Heart left ventricle (tissue), 13 donors: ENCODE data around the gene UGGT1.

ENCODE experiments used
- POLR2A ChIP-seq, 2 donors: fragments of 450-650 bp; IDR thresholded peaks; one replicate each; pipeline ENCODE4 v1.6.1; 2017; ENCODE audit warnings: antibody characterized with exemption in 2 of 2, mild to moderate bottlenecking in 2 of 2, moderate library complexity in 2 of 2
- TF ChIP-seq, protein P1 (sequence below), 12 donors: fragments of 200-600 bp; sonication (generic) in 4 of 12; IDR thresholded peaks; one replicate each; pipeline versions ENCODE4 v1.5.0 to v1.8.0; 2018 to 2022; ENCODE audit warnings: antibody characterized with exemption in 12 of 12, mild to moderate bottlenecking in 5 of 12
- donor health status: ischemic (EF 13 %, LVEDD 7.1; RV severe dilation, severe dysfunction).
- donor health status: DM: no; HTN: yes; CAD: no.
- donor health status: DM: no; HTN: no; CAD: no.
- donor health status: ischemic (EF 25% LVEDD 6.9; RV normal size, moderate dysfunction).
- donor health status: ischemic (EF 25% LVEDD 5.7; RV mildly dilated, moderate dysfunction).
- donor health status: ischemic (EF 35%, LVEDD 5.7; RV mildly dilated, moderate dysfunction).
- donor health status: nonischemic (EF 11% LVEDD 7.7; RV severe dilation, severe dysfunction).
- donor health status: DM: yes; HTN: yes; CAD: no.
- donor health status: PGD.
- donor health status: ischemic (EF 29% LVEDD 5.4; RV normal size, mild dysfunction).
- donor health status: nonischemic (EF 23%, LVEDD 6.1; RV moderate dilation, normal function).

DNA sequence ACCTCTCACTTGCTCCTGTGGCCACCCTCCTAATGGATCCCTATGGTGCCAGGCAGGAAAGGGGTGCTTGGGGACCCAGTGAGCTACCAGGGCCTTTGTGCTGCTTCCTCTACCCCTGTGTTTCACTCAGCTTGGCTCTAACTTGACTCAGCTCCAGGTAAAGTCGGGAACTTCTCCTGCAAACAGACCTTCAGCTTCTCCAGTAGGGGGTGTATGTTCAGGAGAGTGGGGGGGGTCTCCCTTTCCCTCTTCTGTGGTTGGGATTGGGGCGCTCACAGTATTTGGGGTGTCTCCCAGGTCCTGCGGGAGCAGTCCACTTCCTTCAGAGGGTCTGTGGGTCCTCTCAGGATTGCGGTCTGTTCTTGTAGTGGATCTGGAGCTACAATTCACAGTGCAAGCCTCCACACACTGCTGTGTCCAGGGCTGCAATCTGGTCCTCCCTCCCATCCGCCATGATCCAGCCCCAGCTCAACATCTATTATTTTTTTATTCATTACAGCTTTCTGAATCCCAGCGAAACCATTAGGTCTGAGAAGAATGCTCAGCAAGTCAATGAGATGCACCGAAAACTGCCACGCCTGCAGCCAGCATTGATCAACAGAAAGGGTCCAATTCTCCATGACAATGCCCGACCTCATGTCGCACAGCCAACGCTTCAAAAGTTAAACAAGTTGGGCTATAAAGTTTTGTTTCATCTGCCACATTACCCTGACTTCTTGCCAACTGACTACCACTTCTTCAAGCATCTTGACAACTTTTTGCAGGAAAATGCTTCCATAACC, 36.7 kb upstream of the UGGT1 start:
- TF ChIP-seq, protein P1, sequence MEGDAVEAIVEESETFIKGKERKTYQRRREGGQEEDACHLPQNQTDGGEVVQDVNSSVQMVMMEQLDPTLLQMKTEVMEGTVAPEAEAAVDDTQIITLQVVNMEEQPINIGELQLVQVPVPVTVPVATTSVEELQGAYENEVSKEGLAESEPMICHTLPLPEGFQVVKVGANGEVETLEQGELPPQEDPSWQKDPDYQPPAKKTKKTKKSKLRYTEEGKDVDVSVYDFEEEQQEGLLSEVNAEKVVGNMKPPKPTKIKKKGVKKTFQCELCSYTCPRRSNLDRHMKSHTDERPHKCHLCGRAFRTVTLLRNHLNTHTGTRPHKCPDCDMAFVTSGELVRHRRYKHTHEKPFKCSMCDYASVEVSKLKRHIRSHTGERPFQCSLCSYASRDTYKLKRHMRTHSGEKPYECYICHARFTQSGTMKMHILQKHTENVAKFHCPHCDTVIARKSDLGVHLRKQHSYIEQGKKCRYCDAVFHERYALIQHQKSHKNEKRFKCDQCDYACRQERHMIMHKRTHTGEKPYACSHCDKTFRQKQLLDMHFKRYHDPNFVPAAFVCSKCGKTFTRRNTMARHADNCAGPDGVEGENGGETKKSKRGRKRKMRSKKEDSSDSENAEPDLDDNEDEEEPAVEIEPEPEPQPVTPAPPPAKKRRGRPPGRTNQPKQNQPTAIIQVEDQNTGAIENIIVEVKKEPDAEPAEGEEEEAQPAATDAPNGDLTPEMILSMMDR (IDR thresholded peaks at IDR 0.05): no peak
- TF ChIP-seq POLR2A (IDR thresholded peaks at IDR 0.05): no peak
